Measurements from ENCODE around the gene NEU3.

DNA sequence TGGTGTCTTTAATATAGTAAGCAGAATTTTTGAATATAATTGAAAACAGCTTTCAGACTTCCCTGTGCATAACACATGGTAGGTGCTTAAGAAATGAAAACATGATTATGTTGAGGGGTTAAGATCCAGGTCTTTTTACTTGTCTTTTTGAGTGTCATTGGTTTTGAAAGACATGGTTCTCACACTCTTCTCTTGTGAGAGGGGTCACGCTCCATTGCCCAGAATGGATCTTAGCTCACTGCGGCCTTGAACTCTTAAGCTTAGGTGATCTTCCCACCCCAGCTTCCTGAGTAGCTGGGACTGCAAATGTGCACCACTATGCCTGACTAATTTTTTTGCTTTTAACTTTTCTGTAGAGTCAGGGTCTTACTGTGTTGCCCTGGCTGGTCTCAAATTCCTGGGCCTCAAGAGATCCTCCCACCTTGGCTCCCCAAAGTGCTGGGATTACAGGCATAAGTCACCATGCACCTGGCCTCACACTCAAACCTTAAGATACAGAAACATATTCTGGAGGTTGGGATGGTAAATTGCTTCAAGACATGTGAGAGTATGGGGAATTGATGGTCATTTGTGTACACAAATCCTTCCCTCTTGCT is 38.3 kb upstream of the NEU3 start:
- TF ChIP-seq ETV6 (CRISPR knock-in tag; IDR thresholded peaks at IDR 0.05) (no peak), JUN (CRISPR knock-in tag; IDR thresholded peaks at IDR 0.05) (no peak), ZBTB21 (CRISPR knock-in tag; IDR thresholded peaks at IDR 0.05; ENCODE audit: borderline replicate concordance) (no peak), ZNF232 (CRISPR knock-in tag; IDR thresholded peaks at IDR 0.05) (no peak)
- TF ChIP-seq, protein P1, sequence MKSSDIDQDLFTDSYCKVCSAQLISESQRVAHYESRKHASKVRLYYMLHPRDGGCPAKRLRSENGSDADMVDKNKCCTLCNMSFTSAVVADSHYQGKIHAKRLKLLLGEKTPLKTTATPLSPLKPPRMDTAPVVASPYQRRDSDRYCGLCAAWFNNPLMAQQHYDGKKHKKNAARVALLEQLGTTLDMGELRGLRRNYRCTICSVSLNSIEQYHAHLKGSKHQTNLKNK (CRISPR knock-in tag; IDR thresholded peaks at IDR 0.05) = no peak

Data from WTC11 (cell line).